Cardiac fibroblast (primary cell): ENCODE results near the gene NEUROD4.

Experiments used
- DNase-seq, 2 donors: peaks; one replicate each; pipeline versions ENCODE4 v3.0.0 to v3.0.0-alpha.2; 2010; ENCODE audit warnings: low read depth in 2 of 2
- H3K4me3 ChIP-seq, 2 donors: replicated peaks in 1 of 2; 1 replicate in 1 of 2; 2 replicates in 1 of 2; pipeline ENCODE4 v1.5.1; 2011; ENCODE audit warnings: low read depth in 2 of 2, low read length in 2 of 2, mild to moderate bottlenecking in 2 of 2, moderate library complexity in 1 of 2
- TF ChIP-seq, protein P1 (sequence below): IDR thresholded peaks from one replicate; pipeline ENCODE4 v1.5.1; 2011; ENCODE audit warnings: low read depth, mild to moderate bottlenecking, low read length, inconsistent platforms

The NEUROD4 gene

DNA sequence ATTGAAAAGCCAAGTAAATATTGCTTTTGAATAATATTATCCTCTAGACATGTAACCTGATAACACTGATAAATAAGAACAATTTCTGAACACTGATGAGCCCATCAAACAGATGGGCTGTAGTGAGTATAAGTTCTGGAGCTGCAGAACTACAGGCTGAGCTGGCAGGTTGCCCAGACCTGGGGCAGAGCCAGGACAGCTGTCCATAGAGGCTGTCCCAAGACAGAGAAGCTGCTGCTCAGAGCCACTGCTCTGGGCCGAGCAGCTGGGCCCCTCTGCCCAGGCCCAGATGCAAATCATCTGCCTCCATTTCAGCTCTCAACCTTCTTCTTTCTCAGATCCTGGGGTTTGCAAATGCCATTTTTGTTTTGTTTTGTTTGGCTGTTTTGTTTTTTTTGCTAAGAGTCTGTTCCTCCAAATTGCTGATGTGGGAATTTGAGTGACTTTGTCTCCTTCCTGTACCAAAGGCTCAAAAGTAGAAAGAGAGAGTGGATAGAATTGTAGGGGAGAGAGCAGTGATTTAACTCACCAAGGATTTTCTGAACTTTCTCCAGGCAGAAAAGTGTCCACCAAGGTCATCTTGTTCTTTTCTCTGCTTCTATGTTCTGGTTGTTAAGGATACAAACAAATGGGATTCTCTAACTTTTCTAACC lies 31.2 kb upstream of the NEUROD4 start:
- DNase-seq, result peak; percentile 52 to 53
- H3K4me3 ChIP-seq, result no peak overlapping the region
- TF ChIP-seq, protein P1, sequence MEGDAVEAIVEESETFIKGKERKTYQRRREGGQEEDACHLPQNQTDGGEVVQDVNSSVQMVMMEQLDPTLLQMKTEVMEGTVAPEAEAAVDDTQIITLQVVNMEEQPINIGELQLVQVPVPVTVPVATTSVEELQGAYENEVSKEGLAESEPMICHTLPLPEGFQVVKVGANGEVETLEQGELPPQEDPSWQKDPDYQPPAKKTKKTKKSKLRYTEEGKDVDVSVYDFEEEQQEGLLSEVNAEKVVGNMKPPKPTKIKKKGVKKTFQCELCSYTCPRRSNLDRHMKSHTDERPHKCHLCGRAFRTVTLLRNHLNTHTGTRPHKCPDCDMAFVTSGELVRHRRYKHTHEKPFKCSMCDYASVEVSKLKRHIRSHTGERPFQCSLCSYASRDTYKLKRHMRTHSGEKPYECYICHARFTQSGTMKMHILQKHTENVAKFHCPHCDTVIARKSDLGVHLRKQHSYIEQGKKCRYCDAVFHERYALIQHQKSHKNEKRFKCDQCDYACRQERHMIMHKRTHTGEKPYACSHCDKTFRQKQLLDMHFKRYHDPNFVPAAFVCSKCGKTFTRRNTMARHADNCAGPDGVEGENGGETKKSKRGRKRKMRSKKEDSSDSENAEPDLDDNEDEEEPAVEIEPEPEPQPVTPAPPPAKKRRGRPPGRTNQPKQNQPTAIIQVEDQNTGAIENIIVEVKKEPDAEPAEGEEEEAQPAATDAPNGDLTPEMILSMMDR, result no peak

DNA sequence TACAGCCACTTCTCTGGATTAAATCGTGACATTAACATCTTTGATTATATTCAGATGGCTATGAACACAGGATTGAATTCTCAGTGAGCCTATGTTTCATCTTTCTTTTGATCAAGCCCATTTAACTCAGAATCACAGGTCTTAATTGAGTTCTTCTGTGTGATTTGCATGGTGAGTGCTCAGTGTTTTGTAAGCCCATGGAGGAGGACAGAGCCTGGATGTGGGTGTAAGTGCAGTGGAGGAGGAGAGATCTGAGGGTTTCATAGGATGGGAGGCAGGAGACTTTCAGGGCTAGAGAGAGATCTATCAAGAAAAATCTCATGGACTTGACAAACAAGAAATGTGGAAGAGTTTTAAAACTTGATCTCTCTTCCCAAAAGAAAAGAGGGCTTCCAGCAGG lies 29.9 kb upstream of the NEUROD4 start:
- TF ChIP-seq, protein P1, result no peak
- no peak overlapping the region for H3K4me3 ChIP-seq

DNA sequence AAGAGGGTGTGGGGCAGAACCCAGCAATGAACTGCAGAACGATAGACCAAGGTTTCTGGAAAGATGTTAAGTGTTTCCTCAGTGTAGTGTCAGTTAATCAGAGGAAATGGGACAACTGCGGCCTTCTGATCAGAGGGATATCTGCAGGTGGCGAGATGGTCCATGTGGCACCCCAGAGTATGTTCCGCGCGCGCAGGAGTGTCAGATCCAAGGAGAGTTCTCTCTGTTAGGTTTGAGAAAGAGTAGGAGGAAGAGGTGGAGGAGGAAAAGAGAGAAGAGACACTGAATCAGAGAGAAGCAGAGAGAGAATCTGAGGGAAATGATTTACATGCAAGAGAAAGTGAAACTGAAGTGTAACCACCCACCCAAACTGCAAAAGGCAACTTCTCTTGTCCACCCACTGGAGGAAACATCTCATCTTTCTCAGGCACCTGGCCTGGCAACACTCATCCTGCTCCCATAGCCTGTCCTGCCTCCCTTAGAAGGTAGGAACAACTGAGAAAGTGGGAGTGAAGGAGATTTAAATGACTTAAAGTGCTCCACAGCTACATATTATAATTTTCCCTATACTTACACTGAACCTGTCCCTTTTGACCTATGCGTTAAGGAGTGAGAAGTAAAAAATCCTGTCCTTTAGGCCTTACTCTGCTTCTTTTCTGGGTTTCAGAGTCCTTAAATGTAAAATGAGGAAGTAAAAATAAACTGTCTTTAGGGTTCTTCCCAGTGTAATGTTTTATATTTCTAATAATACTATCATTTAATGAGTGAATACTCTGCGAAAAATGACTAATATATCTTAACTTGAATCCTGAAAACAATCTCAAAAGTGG lies 28.4 kb upstream of the NEUROD4 start:
- TF ChIP-seq, protein P1, result no peak
- H3K4me3 ChIP-seq, result no peak overlapping the region
- DNase-seq, result no peak

More for the DNA sequence above, 29.9 kb upstream of the NEUROD4 start:
- no peak for DNase-seq

GRCh38 chr12:54991991-54992375 lies 27.8 kb upstream of the NEUROD4 start:
- no peak for DNase-seq
- TF ChIP-seq, protein P1, result no peak
- no peak overlapping the region for H3K4me3 ChIP-seq

- DNase-seq, result peak; percentile 72 to 77
- H3K4me3 ChIP-seq, result no peak overlapping the region
- TF ChIP-seq, protein P1, result peak; percentile 74
Measured at GRCh38 chr12:54993181-54993835, 26.5 kb upstream of the NEUROD4 start.

- TF ChIP-seq, protein P1, result no peak
- no peak for DNase-seq
- no peak overlapping the region for H3K4me3 ChIP-seq
Measured at GRCh38 chr12:54996205-54996604, 23.6 kb upstream of the NEUROD4 start.
